Fibroblast of lung (primary cell): ENCODE measurements around the gene PLA2G2F. TPM values are rescaled to one million over a fixed set of nuclear protein-coding genes. Genes with fewer than 3 reads are reported as not detected.

Source experiments
- DNase-seq, 2 donors: peaks; one replicate each; pipeline versions ENCODE4 v3.0.0 to v3.0.0-alpha.2; 2010; ENCODE audit warnings: low read depth in 2 of 2
- H2AFZ ChIP-seq: 2 replicates; pipeline ENCODE4 v1.5.1; 2012; ENCODE audit warnings: low read length, control low read depth, inconsistent platforms
- H3K27ac ChIP-seq: 2 replicates; pipeline ENCODE4 v1.5.1; 2011; ENCODE audit warnings: low read length, control low read depth; ENCODE audit not compliant: insufficient read depth
- H3K27me3 ChIP-seq: 2 replicates; pipeline ENCODE4 v1.5.1; 2011; ENCODE audit warnings: mild to moderate bottlenecking, low read length; ENCODE audit not compliant: control insufficient read depth, insufficient read depth
- H3K36me3 ChIP-seq: 2 replicates; pipeline ENCODE4 v1.5.1; 2011; ENCODE audit warnings: low read length; ENCODE audit not compliant: control insufficient read depth, insufficient read depth
- H3K4me1 ChIP-seq: 2 replicates; pipeline ENCODE4 v1.5.1; 2011; ENCODE audit warnings: low read length; ENCODE audit not compliant: control insufficient read depth, insufficient read depth; ENCODE audit errors: extremely low read depth
- H3K4me2 ChIP-seq: 2 replicates; pipeline ENCODE4 v1.5.1; 2011; ENCODE audit warnings: low read length, control low read depth; ENCODE audit not compliant: insufficient read depth; ENCODE audit errors: extremely low read depth
- H3K4me3 ChIP-seq, 4 experiments: fragments of 200-600 bp in 1 of 4; sonication (generic) in 1 of 4; replicated peaks in 1 of 4; 2 replicates each; pipeline ENCODE4 v1.5.1; 2011 to 2016; ENCODE audit warnings: low read length in 4 of 4, low read depth in 3 of 4, mild to moderate bottlenecking in 3 of 4, control low read depth in 2 of 4, inconsistent platforms in 1 of 4, mixed read lengths in 1 of 4; ENCODE audit not compliant: insufficient read depth in 1 of 4; ENCODE audit errors: control extremely low read depth in 1 of 4
- H3K79me2 ChIP-seq: 2 replicates; pipeline ENCODE4 v1.5.1; 2012; ENCODE audit warnings: mild to moderate bottlenecking, low read length, inconsistent platforms; ENCODE audit not compliant: control insufficient read depth, insufficient read depth
- H3K9ac ChIP-seq: 2 replicates; pipeline ENCODE4 v1.5.1; 2011; ENCODE audit warnings: mild to moderate bottlenecking, low read length, control low read depth; ENCODE audit not compliant: insufficient read depth
- H3K9me3 ChIP-seq: 2 replicates; pipeline ENCODE4 v1.5.1; 2012; ENCODE audit warnings: low read depth, low read length; ENCODE audit not compliant: control insufficient read depth, insufficient read depth
- H4K20me1 ChIP-seq: 2 replicates; pipeline ENCODE4 v1.5.1; 2011; ENCODE audit warnings: low read length; ENCODE audit not compliant: control insufficient read depth, insufficient read depth; ENCODE audit errors: extremely low read depth
- CTCF ChIP-seq, 2 donors: IDR thresholded peaks in 1 of 2; conservative IDR thresholded peaks in 1 of 2; 1 replicate in 1 of 2; 2 replicates in 1 of 2; pipeline ENCODE4 v1.5.1; 2011 to 2012; ENCODE audit warnings: low read length in 2 of 2, control low read depth in 1 of 2, inconsistent platforms in 1 of 2, low read depth in 1 of 2, mild to moderate bottlenecking in 1 of 2
- EZH2 ChIP-seq: IDR thresholded peaks from 2 replicates; pipeline ENCODE4 v1.5.1; 2012; ENCODE audit warnings: low read length, control low read depth, mild to moderate bottlenecking; ENCODE audit errors: missing control alignments
- polyA plus RNA-seq, 2 donors: library from polyadenylated mRNA; depleted of rRNA in 1 of 2; stranded (reverse) in 1 of 2; unstranded in 1 of 2; fragments of >200 nt; gene quantifications; 2 replicates each; pipeline ENCODE4 v1.2.1, GENCODE V29; 2011 to 2012; ENCODE audit warnings: missing spikeins in 1 of 2
- total RNA-seq: library from RNA; depleted of rRNA; stranded (reverse); fragments of >200 nt; gene quantifications from 2 replicates; pipeline ENCODE4 v1.2.1, GENCODE V29; 2014

Gene PLA2G2F
- total and polyA plus RNA-seq, 2 donors (not counting 1 experiment from before 2014, with no cell fraction given), result not detected

- no peaks in the 10 kb centered on the region for H3K36me3 ChIP-seq
- no peak for TF ChIP-seq CTCF (conservative IDR thresholded peaks at IDR 0.05 in 1 of 2, IDR thresholded peaks at IDR 0.05 in 1 of 2; ENCODE audit: low read depth in 1 of 2, low read length in 2 of 2)
- no peak for TF ChIP-seq EZH2
- no peak overlapping the region for H3K9ac ChIP-seq
- H3K27ac ChIP-seq, result no peak overlapping the region
- no peaks in the 10 kb centered on the region for H3K4me1 ChIP-seq
- H4K20me1 ChIP-seq, result no peaks in the 10 kb centered on the region
- H3K4me3 ChIP-seq, result no peak overlapping the region
- no peaks in the 10 kb centered on the region for H3K27me3 ChIP-seq
- no peak for DNase-seq
- H3K79me2 ChIP-seq, result no peaks in the 10 kb centered on the region
- no peaks in the 10 kb centered on the region for H3K9me3 ChIP-seq
- no peak overlapping the region for H3K4me2 ChIP-seq
- H2AFZ ChIP-seq, result no peak overlapping the region
Observed at GRCh38 chr1:20107351-20107750, 31.8 kb upstream of the PLA2G2F start.

- Histone ChIP-seq H3K36me3 (no peaks in the 10 kb centered on the region), H4K20me1 (no peaks in the 10 kb centered on the region), H3K27ac (no peak overlapping the region), H3K4me3 (no peak overlapping the region), H3K4me1 (no peaks in the 10 kb centered on the region), H3K27me3 (no peaks in the 10 kb centered on the region), H3K9ac (no peak overlapping the region), H2AFZ (no peak overlapping the region), H3K79me2 (no peaks in the 10 kb centered on the region), H3K4me2 (no peak overlapping the region), H3K9me3 (no peaks in the 10 kb centered on the region)
- TF ChIP-seq CTCF (conservative IDR thresholded peaks at IDR 0.05 in 1 of 2, IDR thresholded peaks at IDR 0.05 in 1 of 2; ENCODE audit: low read depth in 1 of 2, low read length in 2 of 2) (no peak), EZH2 (no peak)
- peak in 1 of 2 donors; percentile 20 for DNase-seq
Observed at GRCh38 chr1:20107796-20108195, 31.3 kb upstream of the PLA2G2F start.

DNA sequence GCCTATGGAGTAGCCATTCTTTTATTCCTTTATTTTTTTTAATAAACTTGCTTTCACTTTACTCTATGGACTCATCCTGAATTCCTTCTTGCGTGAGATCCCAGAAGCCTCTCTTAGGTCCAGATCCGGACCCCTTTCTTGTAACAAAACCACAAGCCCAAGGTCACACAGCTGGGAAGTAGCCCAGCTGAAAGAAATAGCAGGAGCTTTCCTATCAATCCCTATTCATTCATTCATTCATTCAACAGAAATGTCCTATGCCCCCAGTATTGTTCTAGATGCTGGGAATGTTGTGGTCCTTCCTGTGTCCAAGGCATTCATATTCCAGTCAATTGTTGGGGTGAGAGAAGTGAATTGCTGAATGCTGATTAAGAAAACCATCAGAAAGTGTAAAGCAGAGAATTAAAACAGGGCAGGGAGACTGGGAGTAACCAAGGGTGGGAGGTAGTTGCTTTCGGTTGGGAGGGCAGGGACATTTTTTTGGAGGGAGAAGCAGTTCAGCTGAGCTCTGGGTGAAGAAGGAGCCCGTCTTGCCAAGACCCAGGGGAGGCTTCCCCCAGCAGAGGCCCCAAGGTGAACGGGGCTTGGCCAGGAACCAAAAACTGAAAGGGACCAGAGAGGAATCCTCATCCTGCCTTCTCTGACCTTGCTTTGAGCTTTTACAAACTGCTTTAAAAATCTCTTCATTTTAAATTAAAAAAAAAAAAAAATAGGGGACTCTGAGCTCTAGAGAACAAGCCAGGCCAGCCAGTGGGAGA lies 30.6 kb upstream of the PLA2G2F start:
- H3K36me3 ChIP-seq, result no peaks in the 10 kb centered on the region
- no peaks in the 10 kb centered on the region for H3K79me2 ChIP-seq
- no peaks in the 10 kb centered on the region for H3K27me3 ChIP-seq
- no peaks in the 10 kb centered on the region for H3K9me3 ChIP-seq
- no peaks in the 10 kb centered on the region for H3K4me1 ChIP-seq
- no peaks in the 10 kb centered on the region for H4K20me1 ChIP-seq
- H3K9ac ChIP-seq, result no peak overlapping the region
- no peak for TF ChIP-seq CTCF (conservative IDR thresholded peaks at IDR 0.05 in 1 of 2, IDR thresholded peaks at IDR 0.05 in 1 of 2; ENCODE audit: low read depth in 1 of 2, low read length in 2 of 2)
- TF ChIP-seq EZH2, result no peak
- no peak overlapping the region for H2AFZ ChIP-seq
- no peak overlapping the region for H3K4me3 ChIP-seq
- H3K27ac ChIP-seq, result no peak overlapping the region
- no peak overlapping the region for H3K4me2 ChIP-seq
- DNase-seq, result peak in 1 of 2 donors; percentile 69
